ENCODE data around the gene CACNB2.
A peak's percentile ranks its signal among the peaks of the same experiment; 100 is the strongest.
"Not testable (repeated sequence)": the region's sequence is repeated elsewhere in the genome, so short reads cannot be mapped to it uniquely, and the experiment has no call there.

CACNB2 gene

GRCh38 chr10:18149196-18149800 lies 9.1 kb downstream of the CACNB2 start:
- FAIRE-seq: peak; percentile 90

- FAIRE-seq: no peak
Measured at GRCh38 chr10:18151356-18151890, 11.2 kb downstream of the CACNB2 start.

GRCh38 chr10:18153381-18153780 lies 13.2 kb downstream of the CACNB2 start:
- not testable (repeated sequence) for FAIRE-seq

GRCh38 chr10:18155321-18155720 lies 15.1 kb downstream of the CACNB2 start:
- no peak for FAIRE-seq

- FAIRE-seq: not testable (repeated sequence)
Measured at GRCh38 chr10:18156797-18157196, 16.6 kb downstream of the CACNB2 start.

- peak; percentile 36 for FAIRE-seq
Measured at GRCh38 chr10:18157881-18158280, 17.7 kb downstream of the CACNB2 start.

GRCh38 chr10:18158773-18159265 lies 18.6 kb downstream of the CACNB2 start:
- FAIRE-seq: no peak

GRCh38 chr10:18159557-18159956 lies 19.3 kb downstream of the CACNB2 start:
- FAIRE-seq: no peak

GRCh38 chr10:18162021-18162627 lies 21.9 kb downstream of the CACNB2 start:
- peak; percentile 97 for FAIRE-seq

GRCh38 chr10:18164093-18164492 lies 23.9 kb downstream of the CACNB2 start:
- peak; percentile 13 for FAIRE-seq

GRCh38 chr10:18164748-18165361 lies 24.6 kb downstream of the CACNB2 start:
- FAIRE-seq: peak; percentile 24

GRCh38 chr10:18178854-18179483 lies 38.7 kb downstream of the CACNB2 start:
- FAIRE-seq: no peak

GRCh38 chr10:18179891-18180290 lies 39.7 kb downstream of the CACNB2 start:
- FAIRE-seq: peak; percentile 98

- not testable (repeated sequence) for FAIRE-seq
Measured at GRCh38 chr10:18181382-18181781, 41.2 kb downstream of the CACNB2 start.

- FAIRE-seq: peak; percentile 99
Measured at GRCh38 chr10:18185621-18186020, 45.4 kb downstream of the CACNB2 start.

GRCh38 chr10:18190840-18191239 lies 50.6 kb downstream of the CACNB2 start:
- FAIRE-seq: no peak

- no peak for FAIRE-seq
Measured at GRCh38 chr10:18194634-18195033, 54.4 kb downstream of the CACNB2 start.

- FAIRE-seq: no peak
Measured at GRCh38 chr10:18195060-18195799, 55.0 kb downstream of the CACNB2 start.

- FAIRE-seq: no peak
Measured at GRCh38 chr10:18196806-18197550, 56.8 kb downstream of the CACNB2 start.

GRCh38 chr10:18197706-18198105 lies 57.5 kb downstream of the CACNB2 start:
- FAIRE-seq: no peak

GRCh38 chr10:18201877-18202276 lies 61.7 kb downstream of the CACNB2 start:
- no peak for FAIRE-seq

Measured in islet of Langerhans (tissue), 1 donor.